K562 (cell line): Measurements from ENCODE around the gene HTT-AS. TPM values are rescaled to one million over a fixed set of nuclear protein-coding genes. Genes with fewer than 3 reads are reported as not detected.

Source experiments
- CREB1 ChIP-seq, 2 experiments: sonication (generic) in 1 of 2; formaldehyde crosslinking in 1 of 2; IDR thresholded peaks; 2 replicates each; pipeline versions ENCODE4 v1.6.1 to v1.8.0; 2012 to 2022; ENCODE audit warnings: inconsistent platforms in 1 of 2, mild to moderate bottlenecking in 1 of 2, missing genetic modification reagents in 1 of 2, moderate library complexity in 1 of 2
- JUN ChIP-seq, 2 experiments: sonication (generic) in 1 of 2; formaldehyde crosslinking in 1 of 2; IDR thresholded peaks; 2 replicates each; pipeline versions ENCODE4 v1.6.1 to v1.8.0; 2012 to 2022; ENCODE audit warnings: borderline replicate concordance in 2 of 2, mild to moderate bottlenecking in 2 of 2, improper control_type of control experiment in 1 of 2, low read depth in 1 of 2, low read length in 1 of 2, missing genetic modification reagents in 1 of 2
- KHSRP ChIP-seq: fragments of 450-650 bp; IDR thresholded peaks from 2 replicates; pipeline ENCODE4 v1.6.1; 2017
- MAFF ChIP-seq: IDR thresholded peaks from 2 replicates; pipeline ENCODE4 v1.6.1; 2012; ENCODE audit warnings: low read length, improper control_type of control experiment
- MGA ChIP-seq: fragments of 450-650 bp; IDR thresholded peaks from 2 replicates; pipeline ENCODE4 v1.6.1; 2016; ENCODE audit warnings: mild to moderate bottlenecking, moderate library complexity
- NR4A1 ChIP-seq, 2 experiments: fragments of 250-450 bp in 1 of 2; fragments of 450-650 bp in 1 of 2; sonication (Bioruptor Pico) in 1 of 2; IDR thresholded peaks; 2 replicates each; pipeline versions ENCODE4 v1.4.0 to v1.6.1; 2016 to 2020; ENCODE audit warnings: mild to moderate bottlenecking in 2 of 2, missing compliant biosample characterization in 1 of 2, missing genetic modification characterization in 1 of 2, moderate library complexity in 1 of 2
- PTTG1 ChIP-seq: fragments of 450-650 bp; IDR thresholded peaks from 2 replicates; pipeline ENCODE4 v1.6.1; 2016; ENCODE audit warnings: low read depth, mild to moderate bottlenecking, missing genetic modification characterization, missing compliant biosample characterization
- SNIP1 ChIP-seq: fragments of 450-650 bp; IDR thresholded peaks from 2 replicates; pipeline ENCODE4 v1.7.1; 2017; ENCODE audit warnings: low read depth, mild to moderate bottlenecking
- ZBTB34 ChIP-seq: fragments of 250-450 bp; sonication (Bioruptor Pico); IDR thresholded peaks from 2 replicates; pipeline ENCODE4 v1.8.0; 2021; ENCODE audit warnings: mild to moderate bottlenecking, moderate library complexity
- ZC3H11A ChIP-seq: IDR thresholded peaks from 2 replicates; pipeline ENCODE4 v1.6.1; 2012; ENCODE audit warnings: low read depth, low read length, improper control_type of control experiment
- ZNF655 ChIP-seq: fragments of 250-450 bp; sonication (Bioruptor Pico); IDR thresholded peaks from 2 replicates; pipeline ENCODE4 v1.5.0; 2021
- polyA plus RNA-seq, 8 experiments: library from polyadenylated mRNA; depleted of rRNA in 4 of 8; stranded (reverse) in 5 of 8; unstranded in 3 of 8; fragments of >200 nt; fragmentation: Nextera tagmentation in 2 of 8; fragmentation: Illumina TruSeq in 1 of 8; extraction: Ambion mirVana in 2 of 8; extraction: Trizol in 1 of 8; gene quantifications; 2 replicates each; pipeline versions ENCODE4 v1.2.1 to v1.2.3, GENCODE V29; 2011 to 2014; ENCODE audit warnings: inconsistent platforms in 1 of 8, missing spikeins in 1 of 8
- total RNA-seq, 7 experiments: library from RNA; depleted of rRNA in 6 of 7; stranded (reverse); fragments of >200 nt in 6 of 7; fragmentation: Illumina TruSeq in 2 of 7; extraction: Trizol in 2 of 7; gene quantifications; 2 replicates each; pipeline versions ENCODE4 v1.2.1 to v1.2.3, GENCODE V29; 2011 to 2021; ENCODE audit warnings: low replicate concordance in 1 of 7

The HTT-AS gene
- total and polyA plus RNA-seq, 9 of the 15 experiments (the other 6 are each of a cell fraction or from before 2014, with no cell fraction given) = not detected

- no peak for TF ChIP-seq MGA
- no peak for TF ChIP-seq ZNF655 (CRISPR knock-in tag)
- TF ChIP-seq ZBTB34 (CRISPR knock-in tag) = no peak
- TF ChIP-seq CREB1 (IDR thresholded peaks at IDR 0.05) = peak; percentile 81
- TF ChIP-seq CREB1 (CRISPR knock-in tag; IDR thresholded peaks at IDR 0.05) = peak; percentile 76; the same call in 1 of the 2 replicates
- TF ChIP-seq MAFF = no peak
- TF ChIP-seq ZC3H11A = no peak
- TF ChIP-seq SNIP1 = no peak
- no peak for TF ChIP-seq KHSRP
- no peak for TF ChIP-seq PTTG1 (tag)
- TF ChIP-seq JUN (IDR thresholded peaks at IDR 0.05; ENCODE audit: borderline replicate concordance, low read depth, low read length) = 0 out of 2 replicates have a peak, but pooled peaks have one; percentile 6
- TF ChIP-seq JUN (CRISPR knock-in tag; IDR thresholded peaks at IDR 0.05; ENCODE audit: borderline replicate concordance) = no peak
- TF ChIP-seq NR4A1 (CRISPR knock-in tag; IDR thresholded peaks at IDR 0.05) = no peak
- TF ChIP-seq NR4A1 (tag; IDR thresholded peaks at IDR 0.05) = no peak
Measured at GRCh38 chr4:3074078-3074845, at the start of gene HTT-AS, which contains the start of gene HTT (continued).
